NCI-H187 treated with DMSO at 0.1 percent for 48 hours (cell line): ENCODE results near the gene PLAGL1.
A peak's percentile ranks its signal among the peaks of the same experiment; 100 is the strongest.
"Not testable (repeated sequence)": the region's sequence is repeated elsewhere in the genome, so short reads cannot be mapped to it uniquely, and the experiment has no call there.

Experiments
- DNase-seq: peaks from one replicate; lab custom pipeline; 2025; lab: John Stamatoyannopoulos, UW

PLAGL1 gene

DNA sequence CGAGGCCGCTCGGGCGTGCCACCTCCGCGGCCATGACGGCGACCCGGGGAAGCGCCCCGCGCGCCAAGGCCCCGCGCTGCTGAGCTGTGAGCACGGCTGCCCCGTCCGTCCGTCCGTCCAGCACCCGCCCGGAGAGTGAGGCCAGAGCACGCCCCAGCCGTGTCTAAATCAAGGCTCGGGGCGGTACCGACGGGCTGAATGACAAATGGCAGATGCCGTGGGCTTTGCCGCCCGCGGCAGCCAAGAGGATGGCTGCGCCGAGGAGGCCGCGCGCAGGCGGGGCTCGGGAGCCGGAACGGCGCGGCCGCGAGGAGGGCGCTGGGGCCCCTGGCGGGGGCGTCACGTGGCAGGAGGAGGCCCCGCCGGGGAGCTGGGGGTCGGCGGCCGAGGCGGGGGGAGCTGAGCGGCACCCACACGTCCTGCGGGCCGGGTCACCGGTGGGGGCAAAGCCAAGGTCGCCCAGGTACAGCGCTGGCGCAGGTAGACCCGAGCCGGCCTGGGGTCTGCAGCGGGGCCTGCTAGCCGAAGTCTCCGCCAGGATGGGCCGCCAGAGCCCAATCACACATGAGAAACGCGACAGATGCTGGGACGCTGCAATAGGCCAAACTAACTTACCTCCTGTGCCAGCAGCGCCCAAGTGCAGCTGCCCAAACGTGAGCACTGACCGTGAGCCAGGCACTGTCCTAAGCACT lies at the start of gene PLAGL1:
TSS of gene PLAGL1 (minus strand) at position 140 of the 692 bp plus-strand sequence. CDS start 60,123 bp downstream, outside the sequence.
- no peak for DNase-seq

DNA sequence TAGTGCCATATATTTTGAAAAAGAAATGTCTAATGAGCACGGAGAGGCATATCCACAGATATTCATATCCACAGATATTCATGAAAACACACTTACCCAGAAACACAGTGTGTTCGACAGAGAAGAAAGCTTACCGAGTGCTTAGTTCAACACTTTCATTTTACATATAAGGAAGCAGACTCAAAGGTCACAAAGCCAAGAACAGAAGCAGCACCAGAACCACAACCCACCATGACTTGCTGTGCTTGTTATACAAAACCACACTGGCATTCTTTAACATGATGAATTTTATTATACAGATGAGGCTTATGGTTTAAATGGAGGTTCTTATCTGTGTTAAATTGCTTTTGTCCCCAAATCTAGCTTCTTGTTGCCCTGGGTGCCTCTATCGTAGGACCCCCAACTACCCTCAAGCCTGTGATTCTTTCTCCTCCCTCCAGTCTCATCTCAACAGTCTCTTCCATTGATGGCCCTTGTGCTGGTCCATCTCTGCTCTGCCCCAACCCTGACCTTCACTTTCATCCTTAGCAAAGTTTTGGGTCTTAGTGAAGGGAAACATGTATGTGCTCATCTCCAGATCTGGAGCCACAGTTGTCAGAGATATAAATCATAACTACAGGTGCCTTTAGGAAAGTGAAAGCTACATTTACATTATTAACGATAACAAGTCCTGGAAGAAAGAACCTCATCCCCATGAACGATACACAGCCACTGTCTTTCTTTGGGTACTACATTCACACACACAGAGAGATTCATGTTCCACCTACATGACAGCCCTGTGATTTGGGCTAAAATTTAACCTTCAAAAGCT lies 47.3 kb upstream of the PLAGL1 start:
- no peak for DNase-seq

DNA sequence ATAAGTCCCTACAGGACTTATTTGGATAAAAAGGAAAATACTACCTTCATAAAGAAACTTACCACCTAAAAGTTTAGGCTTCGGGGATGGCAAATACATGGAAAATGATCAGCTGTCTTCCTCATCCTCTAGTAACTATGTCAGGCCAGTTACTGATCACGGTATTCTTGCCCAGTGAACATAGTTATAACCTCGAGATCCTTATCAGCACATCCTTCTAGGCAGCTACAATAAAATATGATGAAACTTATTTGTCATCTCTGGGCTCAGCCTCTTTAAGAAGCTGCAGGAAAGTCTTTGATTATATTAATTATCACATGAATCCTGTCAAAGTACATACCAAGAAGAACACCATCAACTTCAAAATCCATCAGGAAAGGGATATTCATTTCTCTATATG lies 45.5 kb upstream of the PLAGL1 start:
- DNase-seq, result no peak

DNA sequence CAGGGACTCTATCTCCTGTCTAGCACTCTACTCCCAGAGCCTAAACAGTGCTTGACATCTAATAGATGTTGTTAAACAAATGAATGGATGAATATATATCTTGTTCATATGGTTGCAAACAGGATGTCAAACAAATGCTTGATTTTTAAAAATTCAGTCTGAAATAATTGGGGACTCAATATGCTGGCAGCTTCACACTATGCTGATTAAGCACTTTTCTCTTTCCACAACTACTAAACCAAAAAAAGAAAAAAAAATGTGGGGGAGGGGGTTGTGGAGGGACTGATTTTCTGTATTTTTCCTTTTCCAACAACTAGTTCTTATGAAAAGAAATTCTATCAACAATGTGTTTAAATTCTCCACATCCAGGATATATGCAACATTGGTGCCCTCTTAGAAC lies 44.4 kb upstream of the PLAGL1 start:
- DNase-seq, result no peak

GRCh38 chr6:144049386-144049785 lies 41.3 kb upstream of the PLAGL1 start:
- no peak for DNase-seq

DNA sequence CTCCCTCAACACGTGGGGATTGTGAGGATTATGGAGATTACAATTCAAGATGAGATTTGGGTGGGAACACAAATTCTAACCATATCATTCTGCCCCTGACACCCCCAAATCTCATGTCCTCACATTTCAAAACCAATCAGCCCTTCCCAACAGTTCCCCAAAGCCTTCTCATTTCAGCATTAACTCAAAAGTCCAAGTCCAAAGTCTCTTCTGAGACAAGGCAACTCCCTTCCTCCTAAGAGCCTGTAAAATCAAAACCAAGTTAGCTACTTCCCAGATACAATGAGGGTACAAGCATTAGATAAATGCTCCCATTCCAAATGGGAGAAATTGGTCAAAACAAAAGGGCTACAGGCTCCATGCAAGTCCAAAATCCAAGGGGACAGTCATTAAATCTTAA lies 39.6 kb upstream of the PLAGL1 start:
- DNase-seq, result no peak

DNA sequence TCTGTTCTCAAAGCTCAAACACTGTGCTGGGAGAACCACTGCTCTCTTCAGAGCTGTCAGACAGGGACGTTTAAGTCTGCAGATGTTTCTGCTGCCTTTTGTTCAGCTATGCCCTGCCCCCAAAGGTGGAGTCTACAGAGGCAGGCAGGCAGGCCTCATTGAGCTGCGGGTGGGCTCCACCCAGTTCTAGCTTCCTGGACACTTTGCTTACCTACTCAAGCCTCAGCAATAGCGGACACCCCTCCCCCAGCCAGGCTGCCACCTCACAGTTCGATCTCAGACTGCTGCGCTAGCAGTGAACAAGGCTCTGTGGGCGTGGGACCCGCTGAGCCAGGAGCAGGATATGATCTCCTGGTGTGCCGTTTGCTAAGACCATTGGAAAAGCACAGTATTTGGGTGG lies 38.6 kb upstream of the PLAGL1 start:
- DNase-seq, result not testable (repeated sequence)

GRCh38 chr6:144044989-144045388 lies 36.9 kb upstream of the PLAGL1 start:
- not testable (repeated sequence) for DNase-seq

DNA sequence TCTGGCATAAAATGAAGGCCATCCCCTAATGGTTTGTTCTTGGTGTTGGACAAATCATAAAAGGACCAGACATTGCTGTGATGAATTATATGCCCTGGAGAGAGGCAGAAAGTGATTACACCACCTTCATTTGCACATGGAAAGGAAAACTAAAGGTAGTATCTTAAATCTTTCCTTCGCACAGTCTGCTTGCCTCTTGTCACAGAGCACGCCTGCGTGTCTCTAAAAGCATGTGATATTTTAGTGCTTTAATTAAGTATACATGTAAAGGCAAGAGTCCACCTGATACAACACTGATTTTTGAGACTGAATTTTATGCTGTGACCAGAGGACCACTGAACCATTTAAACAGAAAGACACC lies 28.8 kb upstream of the PLAGL1 start:
- no peak for DNase-seq

DNA sequence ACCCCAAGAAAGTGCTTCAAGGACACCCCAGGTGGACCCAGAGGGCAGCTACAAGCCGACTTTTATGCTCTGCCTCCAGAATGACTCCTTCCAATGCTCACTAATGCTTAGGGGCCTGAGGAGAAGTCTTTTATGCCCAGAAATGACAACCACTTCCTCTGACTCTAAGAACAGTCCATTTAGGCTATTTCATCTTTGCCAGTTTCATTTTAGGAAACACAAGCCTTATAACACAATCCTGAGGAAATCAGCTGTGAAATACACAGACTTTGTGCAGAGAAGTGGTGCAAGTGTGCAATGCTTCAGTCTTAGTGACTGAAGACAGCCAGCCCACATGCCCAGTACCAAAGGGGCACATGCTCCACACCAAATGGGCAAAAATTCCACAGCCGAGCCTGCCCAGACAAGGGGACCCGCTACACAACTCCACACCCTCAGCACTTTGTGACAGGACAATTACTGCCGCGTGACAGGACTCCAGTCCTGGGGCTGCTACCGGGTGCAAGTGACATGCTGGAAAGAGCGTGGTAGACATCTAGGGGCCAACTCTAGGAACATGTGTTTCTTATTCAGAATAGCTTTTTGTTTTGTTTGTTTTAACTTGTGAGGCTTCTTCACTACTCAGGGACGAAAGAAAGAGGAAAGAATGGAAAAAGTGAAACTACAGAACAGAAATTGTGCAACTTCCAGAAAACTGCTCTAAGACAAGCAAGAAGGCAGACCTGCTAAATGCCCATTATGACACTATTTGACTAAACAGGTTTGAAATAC lies 28.2 kb upstream of the PLAGL1 start:
- DNase-seq, result no peak

DNA sequence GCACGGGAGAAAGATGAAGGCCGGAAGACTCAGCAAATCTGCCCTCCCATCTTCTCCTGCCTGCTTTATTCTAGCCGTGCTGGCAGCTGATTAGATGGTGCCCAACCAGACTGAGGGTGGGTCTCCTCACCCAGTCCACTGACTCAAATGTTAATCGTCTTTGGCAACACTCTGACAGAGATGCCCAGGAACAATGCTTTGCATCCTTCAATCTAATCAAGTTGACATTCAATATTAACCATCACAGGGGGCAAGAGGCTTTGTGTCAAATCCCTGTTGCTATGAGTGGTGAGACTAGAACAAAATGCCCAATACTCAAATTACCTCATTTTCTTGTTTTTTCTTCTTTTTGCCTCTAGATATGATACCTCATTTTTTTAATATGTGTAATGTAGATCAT lies 27.4 kb upstream of the PLAGL1 start:
- DNase-seq, result no peak

DNA sequence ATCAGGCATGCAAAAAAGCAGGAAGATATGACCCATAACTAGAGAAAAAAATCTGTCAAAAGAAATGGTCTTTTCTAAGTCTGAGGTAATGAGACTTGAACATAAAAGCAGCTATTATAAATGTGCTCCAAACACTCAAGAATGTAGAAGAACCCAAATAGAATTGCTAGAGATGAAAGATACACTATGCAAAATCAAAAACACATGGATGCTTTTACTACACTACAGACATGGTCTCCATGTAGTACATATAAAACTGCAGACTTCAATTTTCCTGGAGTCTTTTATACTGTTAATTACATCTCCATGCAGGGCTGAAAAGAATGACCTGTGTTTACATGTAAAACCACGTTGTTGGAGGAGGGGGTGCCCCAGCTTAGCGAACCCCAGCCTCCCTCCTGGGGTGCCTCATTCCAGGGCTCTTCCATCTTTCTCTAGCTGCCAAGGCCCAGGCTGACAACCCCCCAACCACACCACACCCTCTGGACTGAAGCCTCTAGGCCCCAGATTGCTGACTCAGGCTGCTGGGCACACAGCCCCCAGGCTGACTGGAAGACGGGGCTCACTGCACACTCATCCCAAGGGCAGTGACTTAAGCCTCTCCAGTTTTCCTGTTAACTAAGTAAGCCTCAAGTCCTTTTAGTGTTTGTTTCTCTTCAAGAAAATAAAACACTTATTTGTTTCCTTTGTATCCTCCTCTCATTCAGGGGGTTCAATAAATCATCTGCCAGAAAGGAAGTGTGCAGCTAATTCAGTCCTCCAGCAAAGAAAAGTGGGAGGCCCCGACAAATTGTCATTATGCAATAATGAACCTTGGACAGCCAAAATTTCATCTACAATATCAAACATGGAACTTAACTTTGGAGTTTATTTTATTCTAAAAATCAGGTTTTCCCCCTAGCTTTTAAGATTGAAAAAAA lies 26.0 kb upstream of the PLAGL1 start:
- no peak for DNase-seq

DNA sequence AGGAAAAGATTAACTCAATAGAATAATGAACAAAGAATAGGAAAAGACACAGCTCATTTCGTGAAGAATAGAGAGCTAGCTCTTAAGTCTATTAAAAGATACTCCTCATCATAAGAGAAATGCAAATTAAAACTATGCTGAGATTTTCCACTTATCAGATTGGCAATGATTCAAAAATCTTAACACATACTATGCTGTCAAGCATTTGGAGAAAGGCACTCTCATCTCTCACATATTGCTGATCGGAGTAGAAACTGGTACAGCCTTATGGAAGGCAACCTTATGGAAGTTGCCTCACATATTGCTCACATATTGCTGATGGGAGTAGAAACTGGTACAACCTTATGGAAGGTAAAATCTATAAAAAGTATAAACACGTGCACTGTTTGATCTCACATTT lies 21.4 kb upstream of the PLAGL1 start:
- no peak for DNase-seq

GRCh38 chr6:144027932-144028587 lies 20.0 kb upstream of the PLAGL1 start:
- no peak for DNase-seq

DNA sequence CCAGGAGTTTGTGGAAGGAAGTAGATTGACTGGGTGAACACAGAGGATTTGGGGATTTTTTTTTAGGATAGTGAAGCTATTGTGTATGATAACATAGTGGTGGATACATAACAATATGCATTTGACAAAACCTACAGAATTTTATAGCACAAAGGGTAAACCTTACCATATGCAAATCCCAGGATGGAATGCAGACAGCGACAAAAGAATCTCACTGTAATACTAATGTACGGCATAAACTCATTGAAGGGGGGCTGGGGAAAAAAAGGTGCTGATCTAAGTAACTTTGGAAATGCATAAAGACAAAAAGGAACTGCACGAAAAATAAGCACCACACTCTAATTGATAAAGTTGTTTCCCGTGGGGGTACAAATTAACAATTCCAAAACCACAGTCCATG lies 15.2 kb upstream of the PLAGL1 start:
- DNase-seq, result no peak

GRCh38 chr6:144019929-144020328 lies 11.9 kb upstream of the PLAGL1 start:
- no peak for DNase-seq

GRCh38 chr6:144017166-144018094 lies 9.4 kb upstream of the PLAGL1 start:
- DNase-seq, result no peak

DNA sequence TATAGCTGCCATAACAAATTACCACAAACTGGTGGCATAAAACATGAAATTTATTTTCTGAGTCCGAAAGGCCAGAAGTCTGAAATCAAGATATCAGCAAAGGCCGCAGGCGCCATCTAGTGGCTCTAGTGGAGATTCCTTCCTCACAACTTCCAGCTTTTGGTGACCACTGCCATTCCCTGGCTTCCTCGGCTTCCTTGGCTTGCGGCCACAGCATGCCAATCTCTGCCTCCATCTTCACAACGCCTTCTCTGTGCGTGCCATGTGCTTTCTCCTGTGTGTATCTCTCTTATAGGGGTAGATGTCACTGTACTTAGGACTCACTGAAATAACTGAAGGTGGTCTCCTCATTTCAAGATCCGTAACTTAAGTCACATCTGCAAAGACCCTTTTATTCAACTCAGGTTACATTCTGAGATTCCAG lies 5.4 kb upstream of the PLAGL1 start:
- peak; percentile 2 for DNase-seq

DNA sequence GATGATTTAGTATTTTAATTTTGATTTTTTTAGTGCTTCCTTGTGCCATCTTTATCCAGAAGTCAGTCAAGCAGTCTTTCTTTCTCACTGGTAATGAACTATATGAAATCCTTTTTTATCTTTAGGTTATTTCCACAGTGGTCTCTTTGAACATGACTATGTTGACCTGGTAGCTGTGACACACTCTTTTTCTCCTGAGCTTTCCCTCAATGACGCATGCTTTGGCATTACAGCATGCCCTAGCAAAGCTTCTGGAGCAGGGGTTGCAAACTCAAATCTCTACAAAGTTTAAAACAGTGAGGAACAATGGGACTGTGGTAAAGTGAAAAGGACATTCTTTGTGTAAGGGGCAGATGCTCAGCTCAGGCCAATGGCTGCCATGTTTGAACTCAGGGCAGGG lies 4.5 kb upstream of the PLAGL1 start:
- no peak for DNase-seq

- DNase-seq, result not testable (repeated sequence)
These were observed 1.6 kb upstream of the PLAGL1 start for GRCh38 chr6:144009628-144010027.
